Psoas muscle (tissue), 8 donors: ENCODE results near the gene DNM3. TPM values are rescaled to one million over a fixed set of nuclear protein-coding genes. Genes with fewer than 3 reads are reported as not detected.

ENCODE experiments used
- ATAC-seq, 4 donors: fragments of 200-7000 bp; cut with Tn5 transposase; one replicate each; pipeline ENCODE4 v1.9.1; 2020; ENCODE audit warnings: moderate library complexity in 3 of 4, mild to moderate bottlenecking in 2 of 4
- DNase-seq, 2 donors: peaks; one replicate each; pipeline ENCODE4 v3.0.0-alpha.2; 2020
- H3K27ac ChIP-seq: fragments of 200-600 bp; one replicate; pipeline ENCODE4 v1.8.0; 2022
- H3K27me3 ChIP-seq, 3 donors: fragments of 200-600 bp in 1 of 3; one replicate each; pipeline versions ENCODE4 v1.6.1 to v1.8.0; 2013 to 2022; ENCODE audit warnings: low read length in 2 of 3, mild to moderate bottlenecking in 2 of 3, moderate library complexity in 1 of 3; ENCODE audit not compliant: insufficient read depth in 3 of 3
- H3K36me3 ChIP-seq, 2 donors: fragments of 200-600 bp in 1 of 2; one replicate each; pipeline versions ENCODE4 v1.6.1 to v1.8.0; 2013 to 2022; ENCODE audit warnings: low read depth in 1 of 2, mild to moderate bottlenecking in 1 of 2, moderate library complexity in 1 of 2; ENCODE audit not compliant: insufficient read depth in 1 of 2
- H3K4me1 ChIP-seq: fragments of 200-600 bp; one replicate; pipeline ENCODE4 v1.8.0; 2022
- H3K4me3 ChIP-seq: fragments of 200-600 bp; one replicate; pipeline ENCODE4 v1.8.0; 2022; ENCODE audit warnings: mild to moderate bottlenecking
- H3K9me3 ChIP-seq: fragments of 200-600 bp; one replicate; pipeline ENCODE4 v1.8.0; 2022
- WGBS, 3 donors: extraction: QIAGEN DNeasy Blood & Tissue Kit; methylation state at CpG; one replicate each; pipeline versions ENCODE4 v1.1.6 to v1.1.7; 2013; 5-methylcytosine and 5-hydroxymethylcytosine counted together
- intact Hi-C, 2 donors: fragments of 100-400 bp; cut with DNase I; formaldehyde crosslinking; loops; one replicate each; pipeline versions ENCODE4 v1.11.0 to v1.14.2; 2022
- polyA plus RNA-seq, 3 donors: library from polyadenylated mRNA; stranded (reverse); fragments of 200-250 nt; gene quantifications; one replicate each; pipeline ENCODE4 v1.2.3, GENCODE V29; 2013
- total RNA-seq, 4 donors: library from RNA; stranded (reverse); fragmentation: NEBNext Ultra II Directional in 2 of 4; extraction: Animal tissue kit (Norgen Biotek cat#: 25700) in 2 of 4; gene quantifications; one replicate each; pipeline versions ENCODE4 v1.2.1 to v1.2.4, GENCODE V29; 2021 to 2023
- TF ChIP-seq, protein P1 (sequence below): fragments of 200-600 bp; IDR thresholded peaks from one replicate; pipeline ENCODE4 v1.8.0; 2022; ENCODE audit warnings: antibody characterized with exemption
- donor health status: healthy with polysubstance abuse.
- donor health status: DM: no; HTN: no; CAD: no; lungs with moderate emphysema.
- donor health status: Bipolar disorder and iron deficiency.
- donor health status: healthy.
- donor health status: DM: yes; HTN: yes; CAD: no.
- donor health status: DM: no; HTN: no; CAD: no.
- donor health status: DM: no; HTN: no; CAD: no.
- donor health status: DM: yes; HTN: yes; CAD: no.

The DNM3 gene
- total and polyA plus RNA-seq, 7 donors, result 0.31 to 1.0 (median 0.77) TPM

DNA sequence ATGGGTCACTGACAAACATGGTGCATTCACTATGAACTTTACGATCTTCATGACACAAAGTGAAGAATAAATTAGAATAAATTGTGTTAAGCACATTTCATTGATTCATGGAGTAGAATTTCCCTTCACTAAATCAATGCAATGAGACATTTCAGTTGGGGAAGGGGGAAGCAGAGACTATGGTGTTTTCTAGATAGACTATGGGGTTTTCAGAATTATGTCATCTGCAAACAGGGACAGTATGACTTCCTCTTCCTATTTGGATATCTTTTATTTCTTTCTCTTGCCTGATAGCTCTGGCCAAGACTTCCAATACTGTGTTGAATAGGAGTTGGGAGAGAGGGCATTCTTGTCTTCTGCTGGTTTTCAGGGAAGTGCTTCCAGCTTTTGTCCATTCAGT is 499.2 kb downstream of the DNM3 start:
- ATAC-seq, result no peak
- intact Hi-C loops, result no loop called here
- Histone ChIP-seq H3K27me3 (no peaks in the 10 kb centered on the region), H3K4me3 (no peak overlapping the region), H3K4me1 (peaks cover 8% of the 10 kb centered on the region), H3K27ac (no peak overlapping the region), H3K9me3 (no peaks in the 10 kb centered on the region), H3K36me3 (no peaks in the 10 kb centered on the region)
- WGBS, 3 donors, result 96 to 100% (median 100%) methylated on average over 1 of the region's 1 CpG
- TF ChIP-seq, protein P1, sequence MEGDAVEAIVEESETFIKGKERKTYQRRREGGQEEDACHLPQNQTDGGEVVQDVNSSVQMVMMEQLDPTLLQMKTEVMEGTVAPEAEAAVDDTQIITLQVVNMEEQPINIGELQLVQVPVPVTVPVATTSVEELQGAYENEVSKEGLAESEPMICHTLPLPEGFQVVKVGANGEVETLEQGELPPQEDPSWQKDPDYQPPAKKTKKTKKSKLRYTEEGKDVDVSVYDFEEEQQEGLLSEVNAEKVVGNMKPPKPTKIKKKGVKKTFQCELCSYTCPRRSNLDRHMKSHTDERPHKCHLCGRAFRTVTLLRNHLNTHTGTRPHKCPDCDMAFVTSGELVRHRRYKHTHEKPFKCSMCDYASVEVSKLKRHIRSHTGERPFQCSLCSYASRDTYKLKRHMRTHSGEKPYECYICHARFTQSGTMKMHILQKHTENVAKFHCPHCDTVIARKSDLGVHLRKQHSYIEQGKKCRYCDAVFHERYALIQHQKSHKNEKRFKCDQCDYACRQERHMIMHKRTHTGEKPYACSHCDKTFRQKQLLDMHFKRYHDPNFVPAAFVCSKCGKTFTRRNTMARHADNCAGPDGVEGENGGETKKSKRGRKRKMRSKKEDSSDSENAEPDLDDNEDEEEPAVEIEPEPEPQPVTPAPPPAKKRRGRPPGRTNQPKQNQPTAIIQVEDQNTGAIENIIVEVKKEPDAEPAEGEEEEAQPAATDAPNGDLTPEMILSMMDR, result no peak
- DNase-seq, result no peak

DNA sequence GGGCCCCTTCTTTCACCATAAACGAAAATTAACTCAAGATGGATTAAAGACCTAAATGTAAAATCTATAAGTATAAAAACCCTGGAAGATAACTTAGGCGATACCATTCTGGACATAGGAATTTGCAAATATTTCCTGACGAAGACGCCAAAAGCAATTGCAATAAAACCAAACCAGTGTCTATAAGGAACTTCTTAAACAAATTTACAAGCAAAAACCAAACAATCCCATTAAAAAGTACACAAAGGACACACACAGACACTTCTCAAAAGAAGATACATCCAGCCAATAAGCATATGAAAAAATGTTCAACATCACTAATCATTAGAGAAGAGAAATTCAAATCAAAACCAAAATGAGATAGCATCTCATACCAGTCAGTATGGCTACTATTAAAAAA is 500.4 kb downstream of the DNM3 start:
- H3K27ac ChIP-seq, result no peak overlapping the region
- no peak overlapping the region for H3K4me3 ChIP-seq
- 97 to 98% (median 97%) methylated on average over 4 of the region's 4 CpGs for WGBS, 3 donors
- ATAC-seq, result no peak
- intact Hi-C loops, result no loop called here
- TF ChIP-seq, protein P1, result no peak
- no peaks in the 10 kb centered on the region for H3K27me3 ChIP-seq
- no peaks in the 10 kb centered on the region for H3K9me3 ChIP-seq
- no peak for DNase-seq
- H3K4me1 ChIP-seq, result peaks cover 8% of the 10 kb centered on the region
- no peaks in the 10 kb centered on the region for H3K36me3 ChIP-seq

DNA sequence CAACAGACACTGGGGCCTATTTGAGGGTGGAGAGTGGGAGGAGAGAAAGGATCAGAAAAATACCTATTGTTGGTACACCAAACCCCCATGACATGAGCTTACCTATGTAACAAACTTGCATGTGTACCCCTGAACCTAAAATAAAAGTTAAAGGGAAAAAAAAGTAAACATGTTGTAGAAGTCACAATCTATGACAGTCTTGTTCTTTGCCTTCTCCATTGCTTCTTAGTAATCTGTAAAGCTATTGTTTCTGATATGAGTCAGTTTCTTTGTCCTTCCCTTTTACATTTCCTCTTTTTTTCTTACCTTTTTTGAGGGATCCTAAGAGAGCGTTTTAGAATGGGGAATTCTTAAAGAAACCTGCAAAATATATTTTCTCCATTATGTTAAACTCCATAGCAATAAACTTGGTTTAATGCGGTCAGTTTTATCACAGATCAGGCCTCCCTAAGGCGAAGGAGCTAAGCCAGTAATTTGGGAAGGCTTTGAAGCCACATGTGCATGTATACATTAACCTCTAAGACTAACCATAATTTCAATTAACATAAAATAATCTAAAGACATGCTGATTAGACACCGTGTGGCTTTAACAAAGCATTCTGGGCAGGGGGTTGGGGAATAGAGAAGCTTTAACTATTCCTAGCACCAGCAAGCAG is 501.4 kb downstream of the DNM3 start:
- Histone ChIP-seq H3K36me3 (no peaks in the 10 kb centered on the region), H3K9me3 (peaks cover 9% of the 10 kb centered on the region), H3K27ac (no peak overlapping the region), H3K4me3 (no peak overlapping the region), H3K4me1 (peaks cover 8% of the 10 kb centered on the region), H3K27me3 (no peaks in the 10 kb centered on the region)
- ATAC-seq (no peak), DNase-seq (no peak)
- intact Hi-C loops, result no loop called here
- 71 to 77% (median 74%) methylated on average over 4 of the region's 4 CpGs for WGBS, 3 donors
- TF ChIP-seq, protein P1, result no peak

DNA sequence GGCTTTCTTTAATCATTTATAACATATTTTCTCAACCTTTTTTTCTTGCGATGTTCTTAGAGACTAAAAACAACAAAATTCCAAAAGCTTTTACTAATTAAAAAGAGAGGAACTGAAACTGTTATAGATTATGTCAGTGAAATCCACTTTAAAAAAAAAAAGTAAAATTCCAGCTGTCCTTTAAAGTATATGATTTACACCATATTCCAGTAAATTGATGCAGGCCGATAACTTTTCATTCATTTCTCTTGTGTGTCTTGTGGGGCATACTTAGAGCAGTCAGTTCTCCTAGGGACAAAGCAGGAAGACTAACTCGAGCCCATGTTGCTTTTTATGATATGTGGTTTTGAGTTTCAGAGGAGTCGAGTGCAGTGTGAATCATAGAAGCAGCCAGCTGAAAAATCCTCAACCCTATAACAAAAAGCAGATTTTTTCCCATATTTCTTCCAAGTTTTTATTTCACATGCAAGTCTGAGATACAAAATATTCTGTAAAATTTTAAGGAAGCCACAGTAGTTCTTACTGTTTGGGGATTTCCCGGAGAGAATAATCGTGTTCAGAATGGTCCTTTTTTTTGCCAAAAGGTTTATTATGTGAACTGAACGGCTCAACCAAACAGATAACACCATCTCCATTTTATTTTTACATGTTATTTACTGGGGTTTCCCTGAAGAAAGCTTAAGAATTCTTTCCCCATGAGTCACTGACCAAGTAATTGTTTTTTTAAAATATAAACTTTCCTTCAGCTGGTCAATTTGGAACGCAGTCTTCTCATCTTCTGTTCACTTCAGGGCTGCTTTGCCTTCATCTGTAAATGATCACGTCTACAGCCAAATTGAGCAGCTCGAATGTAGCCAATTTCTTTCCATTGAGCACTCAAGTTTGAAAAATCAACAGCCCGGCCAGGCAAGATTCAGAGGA is 502.2 kb downstream of the DNM3 start:
- DNase-seq (no peak), ATAC-seq (peak in 1 of 4 donors; percentile 46)
- Histone ChIP-seq H3K27me3 (no peaks in the 10 kb centered on the region), H3K4me1 (peaks cover 8% of the 10 kb centered on the region), H3K4me3 (peak overlapping the region; percentile 10), H3K9me3 (peaks cover 9% of the 10 kb centered on the region), H3K36me3 (no peaks in the 10 kb centered on the region), H3K27ac (no peak overlapping the region)
- TF ChIP-seq, protein P1, result no peak
- intact Hi-C loops, result no loop called here
- WGBS, 3 donors, result 19 to 24% (median 19%) methylated on average over 11 of the region's 11 CpGs
